Measurements from ENCODE around the gene STX19.

- TF ChIP-seq POLR2A (IDR thresholded peaks at IDR 0.05) (no peak), CTCF (IDR thresholded peaks at IDR 0.05) (no peak), EP300 (IDR thresholded peaks at IDR 0.05) (no peak), POLR2AphosphoS5 (IDR thresholded peaks at IDR 0.05) (no peak)
These were observed 27.2 kb downstream of the STX19 start for GRCh38 chr3:94001191-94001590.

Data from stomach (tissue), 4 donors.